Endothelial cell of umbilical vein (primary cell): ENCODE results near the gene IGF2BP2. TPM values are rescaled to one million over a fixed set of nuclear protein-coding genes. Genes with fewer than 3 reads are reported as not detected.

ENCODE experiments used
- BruUV-seq: library from RNA; stranded (reverse); fragments of 400-500 nt; replicated peaks from 2 replicates; lab custom pipeline; 2021; lab: Mats Ljungman, UMichigan
- CTCF ChIA-PET: fragments of 300-600, 350-600 bp; sonication (Branson Sonifier 250); formaldehyde crosslinking; loops from one replicate; lab custom pipeline; 2021; ENCODE audit warnings: antibody characterized with exemption, inconsistent platforms; lab: Charles Lee
- POLR2A ChIA-PET: fragments of 300-600, 350-600 bp; sonication (Branson Sonifier 250); formaldehyde crosslinking; loops from one replicate; lab custom pipeline; 2021; ENCODE audit warnings: antibody characterized with exemption, inconsistent platforms; lab: Charles Lee
- DNase-seq: peaks from one replicate; pipeline ENCODE4 v3.0.0-alpha.2; 2011; ENCODE audit warnings: low read depth, low spot score
- FAIRE-seq: peaks from 2 replicates; lab custom pipeline; 2011; peaks lifted over from hg19 to GRCh38; lab: Jason Lieb, UNC
- H2AFZ ChIP-seq: 2 replicates; pipeline ENCODE4 v1.6.0; 2012; ENCODE audit warnings: low read depth, low read length, control low read depth, inconsistent platforms
- H3K27ac ChIP-seq: 2 replicates; pipeline ENCODE4 v1.5.1; 2011; ENCODE audit warnings: low read depth, mild to moderate bottlenecking, control low read depth, low read length, moderate library complexity; ENCODE audit not compliant: insufficient read depth
- H3K27me3 ChIP-seq, 2 experiments: 2 replicates each; pipeline versions ENCODE4 v1.6.0 to v1.6.1; 2011; ENCODE audit warnings: low read length in 2 of 2, mixed read lengths in 1 of 2; ENCODE audit not compliant: control insufficient read depth in 2 of 2, insufficient read depth in 2 of 2
- H3K36me3 ChIP-seq, 2 experiments: 2 replicates in 1 of 2; 3 replicates in 1 of 2; pipeline ENCODE4 v1.5.1; 2011; ENCODE audit warnings: low read length in 2 of 2, mild to moderate bottlenecking in 1 of 2, moderate library complexity in 1 of 2; ENCODE audit not compliant: control insufficient read depth in 2 of 2, insufficient read depth in 2 of 2; ENCODE audit errors: extremely low read depth in 1 of 2
- H3K4me1 ChIP-seq: 3 replicates; pipeline ENCODE4 v1.5.1; 2011; ENCODE audit warnings: mild to moderate bottlenecking, low read length; ENCODE audit not compliant: control insufficient read depth, insufficient read depth; ENCODE audit errors: extremely low read depth
- H3K4me2 ChIP-seq: 2 replicates; pipeline ENCODE4 v1.6.1; 2011; ENCODE audit warnings: low read length, control low read depth, mixed read lengths; ENCODE audit not compliant: insufficient read depth
- H3K4me3 ChIP-seq, 3 experiments: fragments of 200-600 bp in 1 of 3; sonication (generic), shearing (Covaris generic) in 1 of 3; replicated peaks in 1 of 3; 2 replicates each; pipeline ENCODE4 v1.5.1; 2011 to 2016; ENCODE audit warnings: control low read depth in 3 of 3, low read length in 3 of 3, mild to moderate bottlenecking in 2 of 3, inconsistent platforms in 1 of 3, low read depth in 1 of 3, moderate library complexity in 1 of 3; ENCODE audit not compliant: insufficient read depth in 1 of 3
- H3K79me2 ChIP-seq: 2 replicates; pipeline ENCODE4 v1.6.0; 2012; ENCODE audit warnings: low read length, inconsistent platforms; ENCODE audit not compliant: control insufficient read depth, insufficient read depth
- H3K9ac ChIP-seq: replicated peaks from 2 replicates; pipeline ENCODE3; 2011; ENCODE audit warnings: low read length, control low read depth; ENCODE audit not compliant: insufficient read depth; ENCODE audit errors: extremely low read depth
- H3K9me1 ChIP-seq: replicated peaks from 3 replicates; pipeline ENCODE4 v1.6.0; 2011; ENCODE audit warnings: mild to moderate bottlenecking, low read length; ENCODE audit not compliant: control insufficient read depth, insufficient read depth; ENCODE audit errors: extremely low read depth
- H3K9me3 ChIP-seq: replicated peaks from 2 replicates; pipeline ENCODE4 v1.5.1; 2012; ENCODE audit warnings: low read length, inconsistent platforms; ENCODE audit not compliant: control insufficient read depth, insufficient read depth
- H4K20me1 ChIP-seq: replicated peaks from 2 replicates; pipeline ENCODE3; 2011; ENCODE audit warnings: mild to moderate bottlenecking, low read length; ENCODE audit not compliant: control insufficient read depth, insufficient read depth; ENCODE audit errors: extremely low read depth
- EZH2 ChIP-seq: IDR thresholded peaks from 2 replicates; pipeline ENCODE4 v1.6.1; 2012; ENCODE audit warnings: borderline replicate concordance, low read depth, mild to moderate bottlenecking, moderate library complexity, low read length, inconsistent platforms; ENCODE audit not compliant: severe bottlenecking
- FOS ChIP-seq: IDR thresholded peaks from 2 replicates; pipeline ENCODE4 v1.6.1; 2011; ENCODE audit warnings: mild to moderate bottlenecking, low read length, moderate library complexity, borderline replicate concordance; ENCODE audit not compliant: insufficient read depth
- GATA2 ChIP-seq: IDR thresholded peaks from 2 replicates; pipeline ENCODE4 v1.7.0; 2011; ENCODE audit warnings: low read depth, mild to moderate bottlenecking, moderate library complexity, mixed read lengths, low read length; ENCODE audit not compliant: insufficient read length, insufficient read depth
- JUN ChIP-seq: IDR thresholded peaks from 2 replicates; pipeline ENCODE4 v1.6.1; 2011; ENCODE audit warnings: borderline replicate concordance, low read depth; ENCODE audit not compliant: insufficient read length, insufficient read depth
- MYC ChIP-seq: IDR thresholded peaks from one replicate; pipeline ENCODE4 v1.6.1; 2011; ENCODE audit warnings: mild to moderate bottlenecking, low read depth, low read length
- POLR2A ChIP-seq: IDR thresholded peaks from 2 replicates; pipeline ENCODE4 v1.6.1; 2012; ENCODE audit warnings: low read depth, mild to moderate bottlenecking, control low read depth, low read length
- POLR2AphosphoS5 ChIP-seq: IDR thresholded peaks from 2 replicates; pipeline ENCODE4 v1.6.1; 2012; ENCODE audit warnings: low read depth, mild to moderate bottlenecking, control low read depth, low read length, moderate library complexity; ENCODE audit not compliant: insufficient read depth
- dilution Hi-C: fragments of 300-500 bp; cut with MboI; formaldehyde crosslinking; loops from one replicate; pipeline ENCODE4 v1.15.0; 2019; ENCODE audit warnings: low sequenced_read_pairs; ENCODE audit not compliant: extremely low pct_ligation_motif_present
- intact Hi-C: fragments of 100-400 bp; cut with micrococcal nuclease; formaldehyde crosslinking; loops from one replicate; pipeline ENCODE4 v1.10.0; 2022
- polyA plus RNA-seq, 4 experiments: library from polyadenylated mRNA; depleted of rRNA in 3 of 4; stranded (reverse) in 3 of 4; unstranded in 1 of 4; fragments of >200 nt; gene quantifications; 2 replicates each; pipeline versions ENCODE4 v1.2.1 to v1.2.3, GENCODE V29; 2011 to 2012; ENCODE audit warnings: missing spikeins in 1 of 4
- total RNA-seq: library from RNA; stranded (reverse); gene quantifications from 2 replicates; pipeline ENCODE4 v1.2.3, GENCODE V29; 2021
- TF ChIP-seq, protein P1 (sequence below), 2 donors: IDR thresholded peaks; 1 replicate in 1 of 2; 2 replicates in 1 of 2; pipeline ENCODE4 v1.5.1; 2011; ENCODE audit warnings: low read length in 2 of 2, mild to moderate bottlenecking in 2 of 2, moderate library complexity in 2 of 2, control low read depth in 1 of 2, inconsistent platforms in 1 of 2, low read depth in 1 of 2; ENCODE audit not compliant: insufficient read depth in 1 of 2; ENCODE audit errors: extremely low read depth in 1 of 2
- TF ChIP-seq, protein P2 (sequence below): IDR thresholded peaks from 2 replicates; pipeline ENCODE4 v1.6.1; 2011; ENCODE audit not compliant: insufficient read depth, insufficient read length

The IGF2BP2 gene
- total and polyA plus RNA-seq, 2 donors (not counting 3 experiments of a cell fraction or from before 2014, with no cell fraction given): 10.7 to 130 TPM

DNA sequence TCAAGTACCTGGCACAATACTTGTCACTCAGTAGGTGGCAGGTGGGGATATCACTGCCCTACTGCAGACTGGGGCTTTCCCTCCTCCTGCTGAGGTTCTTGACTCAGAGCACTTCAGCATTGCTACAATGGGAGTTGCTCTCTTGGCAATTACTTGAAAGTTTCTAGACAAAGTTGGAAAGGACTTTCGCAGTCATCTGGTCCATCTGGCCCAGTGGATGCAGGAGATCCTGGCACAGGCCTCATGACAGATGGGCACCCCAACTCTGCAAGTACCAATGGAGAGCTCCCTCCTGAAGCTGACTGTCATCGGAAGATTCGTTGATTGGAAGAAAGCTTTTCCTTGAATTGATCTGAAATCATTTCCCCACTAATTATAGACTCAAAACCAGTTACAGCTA is 19.2 kb upstream of the IGF2BP2 start:
- DNase-seq (no peak), FAIRE-seq (no peak)
- no peak overlapping the region for H3K4me3 ChIP-seq
- BruUV-seq: no TSS peak
- no peaks in the 10 kb centered on the region for H3K79me2 ChIP-seq
- no peak for TF ChIP-seq JUN
- TF ChIP-seq MYC: no peak
- TF ChIP-seq POLR2AphosphoS5: no peak
- no peak for TF ChIP-seq EZH2
- TF ChIP-seq POLR2A: no peak
- no peak for TF ChIP-seq GATA2
- TF ChIP-seq, protein P1, sequence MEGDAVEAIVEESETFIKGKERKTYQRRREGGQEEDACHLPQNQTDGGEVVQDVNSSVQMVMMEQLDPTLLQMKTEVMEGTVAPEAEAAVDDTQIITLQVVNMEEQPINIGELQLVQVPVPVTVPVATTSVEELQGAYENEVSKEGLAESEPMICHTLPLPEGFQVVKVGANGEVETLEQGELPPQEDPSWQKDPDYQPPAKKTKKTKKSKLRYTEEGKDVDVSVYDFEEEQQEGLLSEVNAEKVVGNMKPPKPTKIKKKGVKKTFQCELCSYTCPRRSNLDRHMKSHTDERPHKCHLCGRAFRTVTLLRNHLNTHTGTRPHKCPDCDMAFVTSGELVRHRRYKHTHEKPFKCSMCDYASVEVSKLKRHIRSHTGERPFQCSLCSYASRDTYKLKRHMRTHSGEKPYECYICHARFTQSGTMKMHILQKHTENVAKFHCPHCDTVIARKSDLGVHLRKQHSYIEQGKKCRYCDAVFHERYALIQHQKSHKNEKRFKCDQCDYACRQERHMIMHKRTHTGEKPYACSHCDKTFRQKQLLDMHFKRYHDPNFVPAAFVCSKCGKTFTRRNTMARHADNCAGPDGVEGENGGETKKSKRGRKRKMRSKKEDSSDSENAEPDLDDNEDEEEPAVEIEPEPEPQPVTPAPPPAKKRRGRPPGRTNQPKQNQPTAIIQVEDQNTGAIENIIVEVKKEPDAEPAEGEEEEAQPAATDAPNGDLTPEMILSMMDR (IDR thresholded peaks at IDR 0.05; ENCODE audit: extremely low read depth in 1 of 2, insufficient read depth in 1 of 2, low read depth in 1 of 2, low read length in 2 of 2): no peak
- TF ChIP-seq FOS: no peak
- TF ChIP-seq, protein P2, sequence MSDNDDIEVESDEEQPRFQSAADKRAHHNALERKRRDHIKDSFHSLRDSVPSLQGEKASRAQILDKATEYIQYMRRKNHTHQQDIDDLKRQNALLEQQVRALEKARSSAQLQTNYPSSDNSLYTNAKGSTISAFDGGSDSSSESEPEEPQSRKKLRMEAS: no peak
- no peaks in the 10 kb centered on the region for H3K4me1 ChIP-seq
- CTCF ChIA-PET: interaction anchor here (1.1 kb wide), 1 partner anchor 22 kb away, joined by 3 read pairs; no protein-coding TSS in a partner anchor
- POLR2A ChIA-PET: no interaction called here
- no peak overlapping the region for H3K27ac ChIP-seq
- no peak overlapping the region for H3K9ac ChIP-seq
- intact Hi-C loops: no loop called here
- H3K9me1 ChIP-seq: no peaks in the 10 kb centered on the region
- H3K36me3 ChIP-seq: no peaks in the 10 kb centered on the region
- dilution Hi-C loops: no loop called here
- no peaks in the 10 kb centered on the region for H3K9me3 ChIP-seq
- peaks cover 4 to 11% of the 10 kb centered on the region in 2 experiments for H3K27me3 ChIP-seq
- H3K4me2 ChIP-seq: no peak overlapping the region
- no peak overlapping the region for H2AFZ ChIP-seq
- no peaks in the 10 kb centered on the region for H4K20me1 ChIP-seq
